Lung (tissue), 12 donors: ENCODE measurements around the gene CHRNA4. TPM values are rescaled to one million over a fixed set of nuclear protein-coding genes. Genes with fewer than 3 reads are reported as not detected.
A peak's percentile ranks its signal among the peaks of the same experiment; 100 is the strongest.

Source experiments
- ATAC-seq: fragments of 200-7000 bp; cut with Tn5 transposase; one replicate; pipeline ENCODE4 v1.9.1; 2020; ENCODE audit warnings: moderate number of reproducible peaks; ENCODE audit not compliant: insufficient read depth, low FRiP score
- DNase-seq, 3 donors: peaks; one replicate each; pipeline ENCODE4 v3.0.0-alpha.2; 2013 to 2017
- H3K27ac ChIP-seq, 2 donors: one replicate each; pipeline ENCODE4 v1.5.1; 2013; ENCODE audit warnings: mild to moderate bottlenecking in 2 of 2, moderate library complexity in 2 of 2, control low read depth in 1 of 2, inconsistent platforms in 1 of 2, low read depth in 1 of 2, low read length in 1 of 2
- H3K27me3 ChIP-seq, 3 donors: one replicate each; pipeline ENCODE4 v1.5.1; 2013; ENCODE audit warnings: low read length in 2 of 3; ENCODE audit not compliant: control insufficient read depth in 3 of 3, insufficient read depth in 3 of 3
- H3K36me3 ChIP-seq, 4 donors: one replicate each; pipeline ENCODE4 v1.5.1; 2013; ENCODE audit warnings: low read length in 4 of 4, mild to moderate bottlenecking in 1 of 4, moderate library complexity in 1 of 4; ENCODE audit not compliant: control insufficient read depth in 4 of 4, insufficient read depth in 4 of 4
- H3K4me1 ChIP-seq, 5 donors: one replicate each; pipeline ENCODE4 v1.5.1; 2013; ENCODE audit warnings: low read length in 5 of 5, mild to moderate bottlenecking in 2 of 5, moderate library complexity in 1 of 5; ENCODE audit not compliant: control insufficient read depth in 5 of 5, insufficient read depth in 5 of 5
- H3K4me3 ChIP-seq: one replicate; pipeline ENCODE4 v1.5.1; 2013; ENCODE audit warnings: mild to moderate bottlenecking, control low read depth, moderate library complexity
- H3K9ac ChIP-seq, 2 donors: one replicate each; pipeline ENCODE4 v1.5.1; 2013; ENCODE audit warnings: low read length in 2 of 2, control low read depth in 1 of 2; ENCODE audit not compliant: insufficient read depth in 1 of 2
- H3K9me3 ChIP-seq, 4 donors: one replicate each; pipeline ENCODE4 v1.5.1; 2013; ENCODE audit warnings: low read length in 3 of 4, mild to moderate bottlenecking in 1 of 4, moderate library complexity in 1 of 4; ENCODE audit not compliant: control insufficient read depth in 4 of 4, insufficient read depth in 3 of 4
- CTCF ChIP-seq: IDR thresholded peaks from 2 replicates; pipeline ENCODE4 v1.5.1; 2012; ENCODE audit warnings: mild to moderate bottlenecking; ENCODE audit errors: control extremely low read depth, extremely low read depth
- WGBS, 2 donors: extraction: QIAGEN DNeasy Blood & Tissue Kit; methylation state at CpG; one replicate each; pipeline ENCODE4 v1.1.7; 2013; 5-methylcytosine and 5-hydroxymethylcytosine counted together
- polyA plus RNA-seq, 2 donors: library from polyadenylated mRNA; stranded (reverse); fragments of 200-250 nt; gene quantifications; one replicate each; pipeline ENCODE4 v1.2.1, GENCODE V29; 2013
- total RNA-seq, 2 donors: library from RNA; depleted of rRNA in 1 of 2; stranded (reverse); fragments of >200 nt in 1 of 2; gene quantifications; one replicate each; pipeline ENCODE4 v1.2.1, GENCODE V29; 2014 to 2021
- donor health status: control.
- donor health status: control.
- donor health status: Bipolar disorder and iron deficiency.
- donor health status: healthy.
- donor health status: DM: yes; HTN: yes; CAD: no.

CHRNA4 gene
- total and polyA plus RNA-seq, 4 donors = 0.01 to 1.1 (median 0.46) TPM

- H3K9ac ChIP-seq = no peak overlapping the region
- 80 to 87% methylated on average over 8 of the region's 8 CpGs for WGBS, 2 donors
- ATAC-seq = no peak
- no peak for DNase-seq
- H3K4me3 ChIP-seq = no peak overlapping the region
- H3K27me3 ChIP-seq = peaks cover 0 to 15% (median 11%) of the 10 kb centered on the region in 3 donors
- peaks cover 0 to 4% (median 0%) of the 10 kb centered on the region in 4 donors for H3K9me3 ChIP-seq
- H3K4me1 ChIP-seq = peaks cover 0 to 15% (median 2%) of the 10 kb centered on the region in 5 donors
- no peaks in the 10 kb centered on the region for H3K36me3 ChIP-seq
- TF ChIP-seq CTCF = no peak
- H3K27ac ChIP-seq = no peak overlapping the region
These were observed 7.0 kb upstream of the CHRNA4 start for GRCh38 chr20:63368151-63368550.

GRCh38 chr20:63367446-63368055 is 6.4 kb upstream of the CHRNA4 start:
- peaks cover 0 to 13% (median 0%) of the 10 kb centered on the region in 5 donors for H3K4me1 ChIP-seq
- peaks cover 0 to 4% (median 0%) of the 10 kb centered on the region in 4 donors for H3K9me3 ChIP-seq
- DNase-seq (no peak), ATAC-seq (no peak)
- H3K36me3 ChIP-seq = no peaks in the 10 kb centered on the region
- 60 to 74% methylated on average over 24 of the region's 24 CpGs for WGBS, 2 donors
- H3K4me3 ChIP-seq = no peak overlapping the region
- no peak for TF ChIP-seq CTCF
- H3K9ac ChIP-seq = no peak overlapping the region
- H3K27ac ChIP-seq = no peak overlapping the region
- peaks cover 0 to 21% (median 17%) of the 10 kb centered on the region in 3 donors for H3K27me3 ChIP-seq

- TF ChIP-seq CTCF = no peak
- DNase-seq (peak in 2 of 3 donors; percentile 20 to 51), ATAC-seq (no peak)
- H3K4me1 ChIP-seq = peaks cover 0 to 13% (median 0%) of the 10 kb centered on the region in 5 donors
- peaks cover 0 to 27% (median 20%) of the 10 kb centered on the region in 3 donors for H3K27me3 ChIP-seq
- no peaks in the 10 kb centered on the region for H3K36me3 ChIP-seq
- peaks cover 0 to 4% (median 0%) of the 10 kb centered on the region in 4 donors for H3K9me3 ChIP-seq
- 69 to 83% methylated on average over 30 of the region's 30 CpGs for WGBS, 2 donors
- H3K9ac ChIP-seq = no peak overlapping the region
- no peak overlapping the region for H3K4me3 ChIP-seq
- H3K27ac ChIP-seq = no peak overlapping the region
These were observed 5.5 kb upstream of the CHRNA4 start for GRCh38 chr20:63366390-63367365.
